WTC11 (cell line): ENCODE measurements around the gene CHMP1A. TPM values are rescaled to one million over a fixed set of nuclear protein-coding genes. Genes with fewer than 3 reads are reported as not detected.

Source experiments
- ATAC-seq: fragments of 200-7000 bp; cut with Tn5 transposase; 2 replicates; pipeline ENCODE4 v1.10.0; 2021; ENCODE audit warnings: mild to moderate bottlenecking, moderate library complexity
- CTCF ChIA-PET: fragments of 300-600 bp; sonication (Branson Sonifier 250); formaldehyde crosslinking; loops from one replicate; lab custom pipeline; 2021; ENCODE audit warnings: antibody characterized with exemption; lab: Charles Lee
- POLR2A ChIA-PET: fragments of 350-600 bp; sonication (Branson Sonifier 250); formaldehyde crosslinking; loops from one replicate; lab custom pipeline; 2021; ENCODE audit warnings: antibody characterized with exemption; lab: Charles Lee
- DNase-seq: peaks from one replicate; pipeline ENCODE4 v3.0.0; 2021; ENCODE audit warnings: low spot score
- H3K27ac Mint-ChIP-seq: 2 replicates; pipeline ENCODE4 v1.8.0; 2021; ENCODE audit warnings: mixed read lengths
- H3K27me3 Mint-ChIP-seq: 2 replicates; pipeline ENCODE4 v1.8.0; 2021; ENCODE audit warnings: low read depth, mild to moderate bottlenecking, moderate library complexity, mixed read lengths
- H3K36me3 Mint-ChIP-seq: 2 replicates; pipeline ENCODE4 v1.8.0; 2021; ENCODE audit warnings: mixed read lengths
- H3K4me1 Mint-ChIP-seq: 2 replicates; pipeline ENCODE4 v1.8.0; 2022; ENCODE audit warnings: mixed read lengths
- H3K4me3 Mint-ChIP-seq: 2 replicates; pipeline ENCODE4 v1.8.0; 2021; ENCODE audit warnings: mild to moderate bottlenecking, moderate library complexity, mixed read lengths
- H3K9me3 Mint-ChIP-seq: 2 replicates; pipeline ENCODE4 v1.8.0; 2021; ENCODE audit warnings: mixed read lengths
- ELF4 ChIP-seq: sonication (generic); formaldehyde crosslinking; IDR thresholded peaks from 2 replicates; pipeline ENCODE4 v1.8.1; 2022; ENCODE audit warnings: low read depth, mild to moderate bottlenecking, moderate library complexity, missing genetic modification reagents
- ESRRA ChIP-seq: sonication (generic); formaldehyde crosslinking; IDR thresholded peaks from 2 replicates; pipeline ENCODE4 v1.8.1; 2022; ENCODE audit warnings: mild to moderate bottlenecking, missing genetic modification reagents, borderline replicate concordance
- GTF2I ChIP-seq: fragments of 250-450 bp; sonication (Bioruptor Pico); conservative IDR thresholded peaks from 2 replicates; pipeline ENCODE4 v1.4.0; 2021; ENCODE audit warnings: mild to moderate bottlenecking
- IRF2 ChIP-seq: sonication (generic); formaldehyde crosslinking; IDR thresholded peaks from 2 replicates; pipeline ENCODE4 v1.8.0; 2022; ENCODE audit warnings: low read depth, missing genetic modification reagents, borderline replicate concordance
- JAZF1 ChIP-seq: fragments of 250-450 bp; sonication (Bioruptor Pico); IDR thresholded peaks from 2 replicates; pipeline ENCODE4 v1.9.0; 2021; ENCODE audit warnings: moderate library complexity, mild to moderate bottlenecking, inconsistent platforms
- KAT7 ChIP-seq: sonication (generic); formaldehyde crosslinking; IDR thresholded peaks from 2 replicates; pipeline ENCODE4 v1.8.1; 2023; ENCODE audit warnings: missing genetic modification reagents, mild to moderate bottlenecking, borderline replicate concordance
- MYBL2 ChIP-seq: sonication (generic); formaldehyde crosslinking; IDR thresholded peaks from 2 replicates; pipeline ENCODE4 v1.8.1; 2023; ENCODE audit warnings: mild to moderate bottlenecking, moderate library complexity, missing genetic modification reagents
- NFATC4 ChIP-seq: fragments of 250-450 bp; sonication (Bioruptor Pico); IDR thresholded peaks from 2 replicates; pipeline ENCODE4 v1.9.0; 2021; ENCODE audit warnings: mild to moderate bottlenecking
- SMAD4 ChIP-seq: sonication (generic); formaldehyde crosslinking; IDR thresholded peaks from 2 replicates; pipeline ENCODE4 v1.8.0; 2022; ENCODE audit warnings: mild to moderate bottlenecking, missing genetic modification reagents
- TEAD1 ChIP-seq: sonication (generic); formaldehyde crosslinking; IDR thresholded peaks from 2 replicates; pipeline ENCODE4 v1.8.0; 2022; ENCODE audit warnings: mild to moderate bottlenecking, missing genetic modification reagents
- TEAD4 ChIP-seq: sonication (generic); formaldehyde crosslinking; IDR thresholded peaks from 2 replicates; pipeline ENCODE4 v1.8.0; 2022; ENCODE audit warnings: mild to moderate bottlenecking, missing genetic modification reagents
- ZNF232 ChIP-seq: sonication (generic); formaldehyde crosslinking; IDR thresholded peaks from 2 replicates; pipeline ENCODE4 v1.8.0; 2022; ENCODE audit warnings: mild to moderate bottlenecking, missing genetic modification reagents
- ZNF416 ChIP-seq: fragments of 250-450 bp; sonication (Bioruptor Pico); IDR thresholded peaks from 2 replicates; pipeline ENCODE4 v1.9.0; 2021; ENCODE audit warnings: mild to moderate bottlenecking, inconsistent platforms
- ZNF671 ChIP-seq: fragments of 250-450 bp; sonication (Bioruptor Pico); IDR thresholded peaks from 2 replicates; pipeline ENCODE4 v1.8.0; 2021; ENCODE audit warnings: mild to moderate bottlenecking
- total RNA-seq: library from RNA; stranded (reverse); gene quantifications from 3 replicates; pipeline ENCODE4 v1.2.3, GENCODE V29; 2021
- TF ChIP-seq, protein P1 (sequence below): sonication (generic); formaldehyde crosslinking; IDR thresholded peaks from 2 replicates; pipeline ENCODE4 v1.8.1; 2022; ENCODE audit warnings: missing genetic modification reagents, borderline replicate concordance
- TF ChIP-seq, protein P2 (sequence below): fragments of 250-450 bp; sonication (Bioruptor Pico); IDR thresholded peaks from 2 replicates; pipeline ENCODE4 v1.8.0; 2021; ENCODE audit warnings: mild to moderate bottlenecking
- TF ChIP-seq, protein P3 (sequence below): sonication (generic); formaldehyde crosslinking; IDR thresholded peaks from 2 replicates; pipeline ENCODE4 v1.8.1; 2022; ENCODE audit warnings: mild to moderate bottlenecking, moderate library complexity, missing genetic modification reagents
- TF ChIP-seq, protein P4 (sequence below): fragments of 250-450 bp; sonication (Bioruptor Pico); IDR thresholded peaks from 2 replicates; pipeline ENCODE4 v2.1.2; 2022; ENCODE audit warnings: mild to moderate bottlenecking, moderate library complexity
- TF ChIP-seq, protein P5 (sequence below): fragments of 250-450 bp; sonication (Bioruptor Pico); conservative IDR thresholded peaks from 2 replicates; pipeline ENCODE4 v1.9.0; 2021; ENCODE audit warnings: mild to moderate bottlenecking

CHMP1A gene
- total RNA-seq, 1 experiment from 2014 or later, result 76.0 TPM

DNA sequence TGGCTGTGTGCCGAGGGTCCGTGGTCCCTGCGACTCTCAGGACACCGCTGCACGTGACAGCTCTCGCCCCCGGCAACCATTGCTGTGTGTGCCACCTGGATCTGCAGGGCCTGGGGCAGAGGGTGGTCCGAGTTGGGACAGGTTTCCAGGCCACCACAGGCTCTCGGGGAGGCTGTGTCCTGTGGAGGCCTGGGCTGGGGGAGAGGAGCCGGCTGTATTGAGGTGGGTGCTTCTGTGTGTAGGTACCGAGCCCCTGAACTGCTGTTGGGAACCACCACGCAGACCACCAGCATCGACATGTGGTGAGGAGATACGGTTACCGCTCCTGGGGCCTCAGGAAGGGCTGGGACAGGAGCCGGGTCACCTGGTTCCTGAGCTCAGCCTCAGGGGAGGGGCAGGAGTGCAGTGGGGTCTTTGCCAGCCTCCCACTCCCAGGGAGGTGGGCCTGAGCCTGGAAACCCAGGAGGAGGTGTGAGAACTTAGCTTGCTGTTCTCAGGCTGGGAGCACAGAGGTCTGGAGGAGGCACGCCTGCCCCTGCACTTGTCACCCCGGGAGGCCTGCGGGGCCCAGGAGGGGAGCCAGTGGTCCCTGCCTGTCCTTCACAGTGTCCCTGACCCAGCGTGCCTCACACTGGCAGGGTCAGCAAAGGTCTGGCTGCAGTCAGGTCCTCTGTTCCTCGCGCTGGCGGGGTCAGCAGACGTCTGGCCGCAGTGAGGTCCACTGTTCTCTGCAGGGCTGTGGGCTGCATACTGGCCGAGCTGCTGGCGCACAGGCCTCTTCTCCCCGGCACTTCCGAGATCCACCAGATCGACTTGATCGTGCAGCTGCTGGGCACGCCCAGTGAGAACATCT lies 36.6 kb upstream of the CHMP1A start:
- ChIA-PET POLR2A (no interaction called here), CTCF (no interaction called here)

DNA sequence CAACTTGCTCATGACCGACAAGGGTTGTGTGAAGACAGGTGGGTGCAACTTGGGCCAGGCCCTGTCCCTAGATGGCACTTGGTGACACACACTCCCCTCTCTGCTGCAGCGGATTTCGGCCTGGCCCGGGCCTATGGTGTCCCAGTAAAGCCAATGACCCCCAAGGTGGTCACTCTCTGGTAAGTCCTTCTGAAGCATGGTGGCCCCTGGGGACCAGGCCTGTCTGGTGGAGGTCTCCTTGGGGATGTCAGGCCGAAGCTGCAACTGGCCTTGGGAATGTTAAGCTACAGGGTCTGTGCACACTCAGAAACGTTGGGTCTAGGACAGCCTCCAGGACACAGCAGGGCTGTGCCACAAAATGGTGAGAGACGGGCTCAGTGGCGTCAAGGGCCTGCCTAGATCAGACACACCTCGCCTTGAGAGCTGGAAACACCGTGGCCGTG lies 35.8 kb upstream of the CHMP1A start:
- H3K9me3 Mint-ChIP-seq, result no peaks in the 10 kb centered on the region
- H3K27ac Mint-ChIP-seq, result no peak overlapping the region
- H3K4me3 Mint-ChIP-seq, result no peak overlapping the region
- POLR2A ChIA-PET, result no interaction called here
- DNase-seq (no peak), ATAC-seq (no peak)
- no peaks in the 10 kb centered on the region for H3K27me3 Mint-ChIP-seq
- H3K36me3 Mint-ChIP-seq, result peaks cover 34% of the 10 kb centered on the region
- TF ChIP-seq TEAD1 (no peak), ZNF416 (no peak)
- H3K4me1 Mint-ChIP-seq, result no peaks in the 10 kb centered on the region
- CTCF ChIA-PET, result no interaction called here

More for the DNA sequence above, 36.6 kb upstream of the CHMP1A start:
- TF ChIP-seq GTF2I (CRISPR knock-in tag) (no peak), IRF2 (no peak), ESRRA (no peak), ZNF671 (no peak), ZNF416 (no peak), SMAD4 (no peak), TEAD4 (CRISPR knock-in tag) (no peak), MYBL2 (no peak), KAT7 (CRISPR knock-in tag) (no peak), ZNF232 (no peak), ELF4 (CRISPR knock-in tag) (no peak), JAZF1 (CRISPR knock-in tag) (no peak), NFATC4 (CRISPR knock-in tag) (no peak)
- TF ChIP-seq, protein P1, sequence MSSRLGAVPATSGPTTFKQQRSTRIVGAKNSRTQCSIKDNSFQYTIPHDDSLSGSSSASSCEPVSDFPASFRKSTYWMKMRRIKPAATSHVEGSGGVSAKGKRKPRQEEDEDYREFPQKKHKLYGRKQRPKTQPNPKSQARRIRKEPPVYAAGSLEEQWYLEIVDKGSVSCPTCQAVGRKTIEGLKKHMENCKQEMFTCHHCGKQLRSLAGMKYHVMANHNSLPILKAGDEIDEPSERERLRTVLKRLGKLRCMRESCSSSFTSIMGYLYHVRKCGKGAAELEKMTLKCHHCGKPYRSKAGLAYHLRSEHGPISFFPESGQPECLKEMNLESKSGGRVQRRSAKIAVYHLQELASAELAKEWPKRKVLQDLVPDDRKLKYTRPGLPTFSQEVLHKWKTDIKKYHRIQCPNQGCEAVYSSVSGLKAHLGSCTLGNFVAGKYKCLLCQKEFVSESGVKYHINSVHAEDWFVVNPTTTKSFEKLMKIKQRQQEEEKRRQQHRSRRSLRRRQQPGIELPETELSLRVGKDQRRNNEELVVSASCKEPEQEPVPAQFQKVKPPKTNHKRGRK (CRISPR knock-in tag), result no peak
- TF ChIP-seq, protein P2, sequence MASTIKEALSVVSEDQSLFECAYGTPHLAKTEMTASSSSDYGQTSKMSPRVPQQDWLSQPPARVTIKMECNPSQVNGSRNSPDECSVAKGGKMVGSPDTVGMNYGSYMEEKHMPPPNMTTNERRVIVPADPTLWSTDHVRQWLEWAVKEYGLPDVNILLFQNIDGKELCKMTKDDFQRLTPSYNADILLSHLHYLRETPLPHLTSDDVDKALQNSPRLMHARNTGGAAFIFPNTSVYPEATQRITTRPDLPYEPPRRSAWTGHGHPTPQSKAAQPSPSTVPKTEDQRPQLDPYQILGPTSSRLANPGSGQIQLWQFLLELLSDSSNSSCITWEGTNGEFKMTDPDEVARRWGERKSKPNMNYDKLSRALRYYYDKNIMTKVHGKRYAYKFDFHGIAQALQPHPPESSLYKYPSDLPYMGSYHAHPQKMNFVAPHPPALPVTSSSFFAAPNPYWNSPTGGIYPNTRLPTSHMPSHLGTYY, result no peak
- TF ChIP-seq, protein P3, sequence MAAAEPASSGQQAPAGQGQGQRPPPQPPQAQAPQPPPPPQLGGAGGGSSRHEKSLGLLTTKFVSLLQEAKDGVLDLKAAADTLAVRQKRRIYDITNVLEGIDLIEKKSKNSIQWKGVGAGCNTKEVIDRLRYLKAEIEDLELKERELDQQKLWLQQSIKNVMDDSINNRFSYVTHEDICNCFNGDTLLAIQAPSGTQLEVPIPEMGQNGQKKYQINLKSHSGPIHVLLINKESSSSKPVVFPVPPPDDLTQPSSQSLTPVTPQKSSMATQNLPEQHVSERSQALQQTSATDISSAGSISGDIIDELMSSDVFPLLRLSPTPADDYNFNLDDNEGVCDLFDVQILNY (CRISPR knock-in tag), result no peak
- TF ChIP-seq, protein P4, sequence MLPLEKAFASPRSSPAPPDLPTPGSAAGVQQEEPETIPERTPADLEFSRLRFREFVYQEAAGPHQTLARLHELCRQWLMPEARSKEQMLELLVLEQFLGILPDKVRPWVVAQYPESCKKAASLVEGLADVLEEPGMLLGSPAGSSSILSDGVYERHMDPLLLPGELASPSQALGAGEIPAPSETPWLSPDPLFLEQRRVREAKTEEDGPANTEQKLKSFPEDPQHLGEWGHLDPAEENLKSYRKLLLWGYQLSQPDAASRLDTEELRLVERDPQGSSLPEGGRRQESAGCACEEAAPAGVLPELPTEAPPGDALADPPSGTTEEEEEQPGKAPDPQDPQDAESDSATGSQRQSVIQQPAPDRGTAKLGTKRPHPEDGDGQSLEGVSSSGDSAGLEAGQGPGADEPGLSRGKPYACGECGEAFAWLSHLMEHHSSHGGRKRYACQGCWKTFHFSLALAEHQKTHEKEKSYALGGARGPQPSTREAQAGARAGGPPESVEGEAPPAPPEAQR (CRISPR knock-in tag), result no peak
- TF ChIP-seq, protein P5, sequence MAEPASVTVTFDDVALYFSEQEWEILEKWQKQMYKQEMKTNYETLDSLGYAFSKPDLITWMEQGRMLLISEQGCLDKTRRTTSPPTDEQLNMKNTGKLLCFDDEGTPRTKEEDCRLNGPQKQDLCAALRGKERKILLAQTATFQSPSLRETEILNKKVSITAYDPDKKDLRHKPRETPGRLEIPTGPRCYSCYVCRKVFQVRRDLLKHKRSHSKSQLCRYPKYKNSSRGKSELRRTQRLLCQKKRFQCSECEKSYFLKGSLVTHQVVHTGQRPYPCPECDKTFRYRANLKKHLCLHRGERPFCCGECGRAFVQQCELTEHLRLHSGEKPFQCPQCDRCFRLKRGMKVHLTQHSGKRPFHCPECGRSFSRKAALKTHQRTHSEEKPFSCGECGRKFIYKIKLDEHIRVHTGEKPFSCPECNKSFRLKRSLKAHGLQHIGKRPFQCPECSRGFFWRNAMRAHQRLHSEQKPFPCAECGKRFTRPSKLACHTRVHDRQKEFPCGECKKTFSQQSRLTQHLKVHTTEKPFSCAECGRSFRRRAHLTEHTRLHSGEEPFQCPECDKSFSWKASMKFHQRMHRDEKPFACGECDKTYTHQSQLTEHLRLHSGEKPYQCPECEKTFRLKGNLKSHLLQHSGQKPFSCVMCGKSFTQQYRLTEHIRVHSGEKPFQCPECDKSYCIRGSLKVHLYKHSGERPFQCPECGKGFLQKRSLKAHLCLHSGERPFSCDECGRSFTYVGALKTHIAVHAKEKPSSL (CRISPR knock-in tag), result no peak
- no peaks in the 10 kb centered on the region for H3K4me1 Mint-ChIP-seq
- H3K36me3 Mint-ChIP-seq, result peaks cover 35% of the 10 kb centered on the region
- H3K4me3 Mint-ChIP-seq, result no peak overlapping the region
- ATAC-seq (no peak), DNase-seq (no peak)
- no peak overlapping the region for H3K27ac Mint-ChIP-seq
- H3K9me3 Mint-ChIP-seq, result no peaks in the 10 kb centered on the region
- H3K27me3 Mint-ChIP-seq, result no peaks in the 10 kb centered on the region
